GM18517 (cell line): ENCODE results near the gene ACSL1.
"Not testable (repeated sequence)": the region's sequence is repeated elsewhere in the genome, so short reads cannot be mapped to it uniquely, and the experiment has no call there.

Source experiments
- ATAC-seq: cut with Tn5 transposase; IDR thresholded peaks from one replicate; pipeline ENCODE4 v1.9.1; 2021; ENCODE audit warnings: mild to moderate bottlenecking, moderate library complexity; ENCODE audit not compliant: unreplicated experiment

The ACSL1 gene

DNA sequence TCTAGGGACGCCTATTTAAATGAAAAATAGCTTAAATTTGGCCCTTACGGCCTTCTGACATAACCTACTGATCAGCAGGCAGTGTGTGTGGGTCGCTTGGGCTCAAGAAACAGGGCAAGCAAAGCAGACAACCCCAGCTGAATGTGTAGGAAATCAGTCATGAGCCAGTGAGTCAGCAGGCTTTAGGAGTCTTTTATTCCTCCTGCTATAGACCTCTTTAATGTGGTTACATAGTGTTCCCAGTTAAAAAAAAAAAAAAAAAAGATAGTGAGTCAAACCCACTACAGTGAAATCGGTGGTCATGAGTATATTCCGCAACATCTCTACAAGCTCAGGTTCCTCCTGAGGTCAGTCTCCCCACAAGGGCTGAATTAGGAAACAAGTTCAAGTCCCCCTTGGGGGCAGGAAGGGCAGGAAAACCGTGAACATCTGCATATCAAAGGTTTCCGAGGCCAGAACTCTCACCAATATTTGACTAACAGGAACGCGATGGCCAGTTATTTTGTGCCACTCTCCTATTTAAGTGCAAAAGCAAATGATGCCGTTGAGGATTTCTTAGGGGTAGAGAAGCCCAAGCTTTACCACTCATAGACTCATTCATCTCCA is 32.7 kb downstream of the ACSL1 start:
- no peak for ATAC-seq

DNA sequence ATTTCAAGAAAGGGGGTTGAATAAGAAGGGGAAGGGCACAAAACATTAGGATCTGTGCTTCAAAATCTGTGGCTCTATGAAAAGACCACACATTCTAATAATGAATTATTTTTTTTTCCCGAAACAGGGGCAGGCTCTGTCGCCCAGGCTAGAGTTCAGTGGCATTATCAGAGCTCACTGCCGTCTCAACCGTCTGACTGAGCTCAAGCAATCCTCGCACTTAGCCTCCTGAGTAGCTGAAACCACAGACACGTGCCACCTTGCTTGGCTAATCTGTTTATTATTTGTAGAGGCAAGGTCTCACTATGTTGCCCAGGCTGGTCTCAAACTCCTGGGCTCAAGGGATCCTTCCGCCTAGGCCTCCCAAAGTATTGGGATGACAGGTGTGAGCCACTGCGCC is 33.4 kb downstream of the ACSL1 start:
- no peak for ATAC-seq

DNA sequence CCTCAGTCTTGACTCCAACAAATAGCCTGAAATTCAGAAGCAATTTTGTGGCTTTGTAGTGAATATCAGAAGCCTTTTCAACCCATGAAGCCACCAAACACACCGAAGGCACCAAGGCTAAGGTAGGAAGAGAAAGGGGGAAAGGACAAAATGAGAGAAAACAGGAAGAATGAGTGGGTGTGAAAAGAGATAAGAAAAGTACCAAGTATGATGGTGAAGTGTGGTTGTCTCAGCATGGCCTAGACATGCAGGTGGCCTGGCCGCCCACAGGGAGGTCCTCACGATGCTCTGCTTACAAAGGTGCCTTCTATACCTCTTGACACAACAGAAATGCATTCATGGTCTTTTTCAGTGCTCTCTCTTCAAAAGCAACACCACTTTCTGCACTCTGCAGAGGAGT is 34.9 kb downstream of the ACSL1 start:
- ATAC-seq = no peak

DNA sequence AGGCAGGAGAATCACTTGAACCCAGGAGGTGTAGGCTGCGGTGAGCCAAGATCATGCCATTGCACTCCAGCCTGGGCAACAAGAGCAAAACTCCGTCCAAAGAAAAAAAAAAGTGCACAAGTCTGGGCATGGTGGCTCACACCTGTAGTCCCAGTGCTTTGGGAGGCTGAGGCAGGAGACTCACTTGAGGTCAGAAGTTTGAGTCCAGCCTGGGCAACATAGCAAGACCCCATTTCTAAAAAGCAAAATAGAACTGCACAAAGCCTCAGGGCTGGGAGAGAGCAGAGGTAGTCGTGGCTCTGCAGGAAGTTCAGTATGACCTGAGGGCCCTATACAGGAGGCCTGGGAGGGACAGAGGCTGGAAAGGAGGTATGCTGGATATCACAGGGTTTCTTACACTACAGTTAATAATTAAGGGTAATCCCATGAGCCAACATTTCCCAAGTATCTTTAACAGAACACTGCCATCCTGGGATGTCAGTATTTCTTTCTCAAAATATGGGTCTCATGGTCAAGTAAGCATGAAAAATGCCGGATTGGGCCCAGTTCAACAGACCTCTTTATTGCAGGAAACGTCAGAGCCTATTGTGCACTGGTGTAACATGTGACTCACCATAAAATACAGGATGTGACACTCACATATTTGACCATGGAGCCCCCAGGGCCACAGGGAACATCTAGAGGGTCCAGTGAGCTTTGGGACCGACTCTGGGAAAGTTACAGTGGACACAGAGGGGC is 37.8 kb downstream of the ACSL1 start:
- no peak for ATAC-seq

DNA sequence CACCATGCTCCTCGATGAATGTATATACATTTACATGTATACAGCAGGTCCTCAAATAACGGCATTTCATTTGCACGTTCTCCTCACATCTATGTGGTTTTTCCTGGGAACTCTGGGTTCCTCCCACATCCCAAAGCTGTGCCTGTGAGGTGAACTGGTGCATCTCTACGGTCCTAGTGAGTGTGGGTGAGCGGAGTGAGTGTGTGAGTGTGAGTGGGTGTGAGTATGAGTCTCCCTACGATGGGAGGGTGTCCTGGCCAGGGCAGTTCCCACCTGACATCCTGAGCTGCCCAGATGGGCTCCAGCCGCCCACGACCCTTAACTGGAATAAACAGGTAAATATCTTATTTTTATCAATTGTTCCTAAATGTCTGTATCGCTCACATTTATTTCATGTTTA is 40.0 kb downstream of the ACSL1 start:
- no peak for ATAC-seq

DNA sequence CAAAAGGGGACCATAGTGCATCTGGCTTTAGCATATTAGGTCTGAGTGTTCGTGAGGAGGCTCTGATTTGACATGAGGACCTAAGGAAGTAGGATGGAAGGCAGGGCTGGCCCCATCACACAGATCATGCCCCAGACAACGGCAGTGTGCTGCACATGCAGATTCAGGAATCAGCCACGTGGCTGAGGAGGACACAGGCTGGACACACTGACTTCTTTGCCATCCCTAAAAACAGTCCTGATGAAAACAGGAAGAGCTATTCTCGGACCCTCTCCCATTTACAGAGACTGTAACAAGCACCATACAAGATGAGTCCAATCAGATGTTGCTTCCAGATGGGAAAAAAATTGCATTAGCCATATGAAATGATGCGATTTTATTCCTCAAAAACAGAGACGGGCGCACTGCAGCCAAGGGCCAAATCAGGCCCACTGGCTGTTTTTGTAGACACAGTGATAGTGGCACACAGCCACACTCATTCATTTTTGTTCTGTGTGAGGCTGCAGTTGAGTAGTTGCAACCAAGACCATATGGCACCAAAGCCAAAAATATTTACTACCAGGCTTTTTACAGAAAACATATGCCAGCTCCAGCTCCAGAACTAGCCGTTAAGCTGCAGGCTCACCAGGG is 41.0 kb downstream of the ACSL1 start:
- ATAC-seq = no peak

DNA sequence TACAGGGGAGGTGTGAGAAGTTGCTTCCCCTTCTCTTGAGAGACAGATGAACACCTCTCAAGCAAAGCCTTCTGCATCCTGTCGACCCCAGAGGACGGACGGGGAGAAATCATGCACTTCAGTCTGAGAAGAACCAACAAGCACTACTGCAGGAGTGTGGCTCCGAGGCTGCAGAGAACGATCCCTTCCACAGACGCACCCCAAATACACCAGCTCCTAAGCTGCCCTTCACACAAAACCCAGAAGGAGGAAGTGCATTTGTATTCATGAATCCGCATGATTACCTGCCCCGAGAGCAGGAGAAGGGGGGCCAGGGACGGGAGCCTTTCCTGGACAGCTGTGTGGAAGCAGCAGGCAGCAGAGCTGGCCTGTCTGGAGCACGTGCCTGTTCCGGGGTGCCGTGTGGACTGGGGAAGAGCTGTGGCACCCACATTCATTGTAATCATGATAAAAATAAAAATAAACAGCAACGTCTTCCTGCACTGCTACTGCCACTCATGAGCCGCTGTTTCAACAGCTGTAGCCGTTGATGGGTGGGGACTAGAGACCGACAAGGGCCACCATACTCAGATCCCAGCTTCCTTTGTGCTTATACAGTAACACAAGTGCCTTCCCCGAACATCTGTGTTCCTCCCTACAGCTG is 42.9 kb downstream of the ACSL1 start:
- no peak for ATAC-seq

DNA sequence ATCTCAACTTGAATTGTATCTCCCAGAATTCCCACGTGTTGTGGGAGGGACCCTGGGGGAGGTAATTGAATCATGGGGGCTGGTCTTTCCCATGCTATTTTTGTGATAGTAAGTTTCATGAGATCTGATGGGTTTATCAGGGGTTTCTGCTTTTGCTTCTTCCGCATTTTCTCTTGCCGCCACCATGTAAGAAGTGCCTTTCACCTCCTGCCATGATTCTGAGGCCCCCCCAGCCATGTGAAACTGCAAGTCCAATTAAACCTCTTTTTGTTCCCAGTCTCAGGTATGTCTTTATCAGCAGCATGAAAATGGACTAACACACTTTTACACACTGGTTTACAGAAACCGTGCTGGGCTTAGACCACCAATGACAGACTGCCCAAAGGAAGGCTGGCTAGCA is 46.6 kb downstream of the ACSL1 start:
- ATAC-seq = not testable (repeated sequence)

DNA sequence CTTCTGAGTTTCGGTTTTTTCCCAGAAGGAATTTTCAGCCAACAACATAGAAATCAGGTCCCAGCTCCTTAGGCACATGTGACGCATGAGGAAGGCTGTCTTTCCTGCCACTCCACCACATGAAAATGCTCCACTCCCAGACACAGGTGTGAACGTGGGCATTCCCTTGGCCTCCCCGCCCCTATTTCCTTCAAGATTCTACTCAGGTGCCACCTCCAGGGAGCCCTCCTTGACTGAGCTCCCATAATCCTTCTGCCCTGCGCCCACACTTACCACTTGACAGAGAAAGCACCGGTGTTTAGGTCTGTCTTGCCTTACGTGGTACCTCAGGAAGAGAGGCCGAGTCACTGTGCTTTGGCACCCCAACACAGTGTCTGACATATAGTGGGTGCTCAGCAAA is 47.4 kb downstream of the ACSL1 start:
- no peak for ATAC-seq

DNA sequence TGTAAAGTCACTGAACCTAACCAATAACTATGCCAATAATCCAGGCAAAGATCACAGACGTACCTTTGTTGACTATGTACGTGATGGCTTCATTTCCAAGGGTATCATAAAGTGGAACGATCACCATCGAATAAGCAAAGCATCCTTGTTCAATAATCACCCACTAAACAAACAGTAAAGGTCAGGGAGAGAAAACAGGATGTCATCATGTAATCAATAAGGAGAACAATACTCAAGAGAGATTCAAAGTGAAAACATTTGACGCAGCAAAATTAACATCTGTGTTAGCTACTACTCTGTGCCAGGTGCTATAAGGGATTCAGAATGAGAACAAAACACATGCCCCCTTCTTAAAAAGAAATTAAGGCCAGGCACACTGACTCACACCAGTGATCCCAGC is 48.9 kb downstream of the ACSL1 start:
- no peak for ATAC-seq

DNA sequence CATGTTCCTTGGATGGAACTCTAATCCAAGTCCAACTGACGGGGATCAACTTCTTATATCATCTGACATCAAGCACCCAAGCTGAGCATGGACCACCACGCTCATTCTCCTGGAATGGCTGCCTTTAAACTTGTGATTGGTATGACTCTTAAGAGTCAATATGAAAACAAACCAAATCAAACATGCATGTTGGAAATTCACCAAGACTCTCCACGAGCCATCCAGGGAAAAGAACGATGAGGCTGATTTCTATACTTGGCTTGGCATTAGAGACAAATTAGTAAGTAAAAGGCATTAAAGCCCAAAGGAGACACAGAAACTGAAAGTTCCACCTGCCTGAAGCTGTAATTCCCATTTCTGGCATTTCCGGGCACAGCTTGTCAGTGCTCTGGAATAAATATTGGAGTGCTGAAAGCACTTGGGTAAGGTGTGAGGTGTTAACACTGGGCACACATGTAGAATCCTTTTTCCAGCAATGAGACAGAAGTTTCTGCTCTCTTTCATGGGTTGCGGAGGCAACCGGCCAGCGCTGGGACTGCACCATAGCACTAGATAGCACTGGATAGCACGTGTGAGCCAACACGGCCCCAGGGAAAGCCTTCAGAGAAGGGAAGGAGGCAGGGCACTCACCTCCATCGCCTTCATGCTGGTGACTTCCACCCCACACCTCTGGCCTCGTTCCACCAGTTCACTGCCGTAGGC is 49.8 kb downstream of the ACSL1 start:
- no peak for ATAC-seq

DNA sequence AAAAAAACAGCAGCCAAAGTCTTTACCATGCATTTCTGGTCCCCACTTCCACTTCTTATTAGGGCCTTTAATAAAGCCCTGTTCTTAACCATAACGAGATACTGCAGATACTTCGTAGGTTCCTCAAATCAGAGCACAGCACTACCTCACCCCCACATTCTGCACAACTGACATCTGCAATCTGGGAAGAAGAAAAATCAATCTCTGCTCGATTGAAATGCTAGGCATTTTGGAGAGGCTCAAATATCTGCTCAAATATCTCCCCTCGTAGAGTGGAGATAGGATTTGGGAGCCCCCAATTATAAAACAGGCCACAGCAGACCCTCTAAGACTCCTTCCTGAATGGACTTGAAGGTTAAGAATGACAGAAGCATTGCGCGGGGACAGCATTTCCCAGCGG is 51.6 kb downstream of the ACSL1 start:
- ATAC-seq = no peak

DNA sequence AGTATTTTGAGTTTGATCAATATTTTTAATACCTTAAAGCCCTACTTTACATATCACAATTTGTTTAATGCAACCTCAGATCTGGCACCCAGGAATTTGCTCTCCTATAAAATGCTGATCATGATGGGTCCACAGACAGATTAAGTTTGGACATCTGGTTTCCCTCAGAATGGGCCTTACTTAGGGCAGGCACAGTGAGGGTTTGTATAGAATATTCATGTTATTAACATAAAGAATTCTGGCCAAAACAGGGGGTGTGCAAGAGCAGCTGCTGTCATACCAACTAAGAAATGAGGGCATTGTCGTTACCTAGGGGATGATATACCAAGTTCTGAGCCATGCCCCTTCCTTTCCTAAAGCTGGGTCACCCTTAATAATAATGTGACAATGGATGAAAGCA is 54.4 kb downstream of the ACSL1 start:
- no peak for ATAC-seq

DNA sequence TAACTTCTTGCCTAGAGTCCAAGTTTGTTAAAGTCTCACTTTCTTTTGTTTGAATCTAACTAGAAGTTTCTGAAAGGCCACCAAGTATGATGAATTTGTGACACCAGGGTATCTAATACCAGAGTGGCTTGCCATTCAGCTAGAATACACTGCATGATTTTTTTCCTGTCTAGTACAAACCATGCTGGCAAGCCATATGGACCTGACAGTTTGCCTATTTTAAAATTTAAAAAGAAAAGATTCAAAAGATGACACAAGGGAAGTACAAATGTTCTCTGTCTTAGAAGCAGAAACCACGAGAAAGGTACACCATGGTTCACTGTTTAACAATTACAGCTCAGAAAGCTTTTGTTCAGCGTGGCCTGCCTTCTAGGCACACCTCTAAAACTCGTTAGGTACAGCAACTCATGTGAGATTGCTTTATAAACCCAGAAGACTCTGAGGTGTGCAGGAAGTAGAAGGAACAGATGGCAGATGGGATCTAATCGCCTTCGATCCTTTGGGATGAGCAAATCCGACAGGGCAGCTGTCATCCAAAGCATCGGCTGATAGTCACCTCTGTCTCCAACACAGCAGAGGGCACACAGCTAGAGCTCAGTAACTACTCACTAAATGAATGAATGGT is 56.5 kb downstream of the ACSL1 start:
- ATAC-seq = no peak

DNA sequence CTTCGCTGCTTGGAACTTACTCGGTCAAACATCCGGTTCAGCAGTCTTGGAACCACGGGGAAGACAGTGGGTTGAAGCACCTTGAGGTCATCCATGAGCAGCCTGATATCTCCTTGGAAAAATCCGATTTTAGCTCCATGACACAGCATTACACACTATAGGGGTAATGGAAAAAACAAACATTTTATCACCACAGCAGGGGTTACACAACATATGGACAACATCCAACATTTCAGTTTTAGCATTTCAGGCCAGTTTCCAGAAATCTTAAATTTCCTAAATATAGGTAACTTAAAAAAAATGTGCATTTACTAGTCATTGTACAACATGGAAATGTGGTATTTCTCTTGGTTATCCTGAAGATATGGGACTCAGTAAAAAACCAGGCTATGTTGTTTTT is 57.5 kb downstream of the ACSL1 start:
- ATAC-seq = no peak

DNA sequence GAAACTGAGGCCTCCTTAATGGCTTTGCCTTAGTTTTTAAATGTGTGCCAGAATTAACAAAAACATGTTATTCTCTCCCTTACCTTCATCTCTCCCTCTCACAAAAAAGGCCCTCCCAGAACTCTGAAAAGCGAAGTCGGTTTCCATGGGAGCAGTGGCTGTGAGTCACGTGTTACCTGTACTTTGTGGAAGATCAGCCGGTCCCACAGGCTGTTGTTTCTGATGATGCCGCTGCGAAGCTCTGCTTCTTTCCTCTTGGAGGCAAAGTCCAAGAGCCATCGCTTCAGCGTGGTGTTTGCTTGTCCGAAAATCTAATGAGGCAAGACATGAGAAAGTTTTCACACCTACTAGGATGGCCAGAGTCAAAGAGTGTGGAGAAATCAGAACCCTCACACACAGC is 59.3 kb downstream of the ACSL1 start:
- no peak for ATAC-seq

DNA sequence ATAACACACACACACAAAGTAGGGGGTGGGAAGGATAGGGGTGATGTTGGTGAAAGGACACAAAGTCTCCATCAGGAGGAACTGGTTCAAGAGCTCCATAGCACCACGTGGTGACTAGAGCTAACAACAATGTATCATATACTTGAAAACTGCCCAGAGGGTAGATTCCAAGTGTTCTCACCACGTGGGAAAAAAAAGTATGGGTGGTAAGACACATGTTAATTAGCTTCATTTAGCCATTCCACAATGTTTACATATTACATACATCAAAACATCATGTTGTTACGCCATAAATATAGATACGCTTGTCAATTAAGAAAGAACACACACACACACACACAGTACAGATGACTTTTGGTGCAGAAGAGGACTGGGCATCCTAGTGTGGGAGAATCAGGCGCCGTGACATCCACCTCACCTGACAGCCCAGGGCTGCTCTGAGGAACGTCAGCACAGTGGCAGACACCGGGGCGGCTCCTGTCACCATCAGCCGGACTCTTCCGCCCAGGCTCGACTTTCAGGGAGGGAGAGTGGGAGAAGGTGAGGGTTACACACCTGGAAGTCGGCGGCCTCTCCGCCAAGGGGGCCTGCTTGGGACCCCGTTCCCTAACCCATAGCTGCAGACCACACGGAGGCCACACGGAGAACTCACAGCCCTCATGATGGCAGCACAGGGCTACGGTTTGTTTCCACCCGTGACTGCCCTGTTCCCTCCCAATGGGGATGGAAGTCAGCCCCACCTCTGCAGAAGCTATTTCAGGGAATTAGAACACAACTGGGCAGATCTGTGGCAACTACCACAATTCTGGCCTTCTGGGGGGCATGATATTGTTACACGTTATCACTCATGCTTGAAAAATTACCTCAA is 60.1 kb downstream of the ACSL1 start:
- ATAC-seq = no peak

DNA sequence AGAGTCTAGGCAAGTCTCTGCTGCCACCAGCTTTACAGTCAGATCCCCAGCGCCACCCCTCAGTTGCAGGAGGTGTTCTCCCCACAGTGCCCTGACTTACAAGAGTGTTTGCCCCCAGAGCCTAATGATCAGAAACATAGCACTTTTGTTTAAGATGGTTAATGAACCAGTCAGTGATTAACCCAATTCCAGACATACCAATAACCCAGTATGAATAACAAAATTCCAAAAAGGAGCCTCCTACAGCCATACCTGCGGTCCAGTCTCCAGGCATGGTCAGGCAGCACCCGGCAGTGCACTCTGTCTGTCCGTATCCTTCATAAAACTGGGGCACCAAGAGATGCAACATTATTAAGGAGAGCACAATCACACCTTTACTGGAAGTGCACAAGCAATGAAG is 61.2 kb downstream of the ACSL1 start:
- no peak for ATAC-seq

DNA sequence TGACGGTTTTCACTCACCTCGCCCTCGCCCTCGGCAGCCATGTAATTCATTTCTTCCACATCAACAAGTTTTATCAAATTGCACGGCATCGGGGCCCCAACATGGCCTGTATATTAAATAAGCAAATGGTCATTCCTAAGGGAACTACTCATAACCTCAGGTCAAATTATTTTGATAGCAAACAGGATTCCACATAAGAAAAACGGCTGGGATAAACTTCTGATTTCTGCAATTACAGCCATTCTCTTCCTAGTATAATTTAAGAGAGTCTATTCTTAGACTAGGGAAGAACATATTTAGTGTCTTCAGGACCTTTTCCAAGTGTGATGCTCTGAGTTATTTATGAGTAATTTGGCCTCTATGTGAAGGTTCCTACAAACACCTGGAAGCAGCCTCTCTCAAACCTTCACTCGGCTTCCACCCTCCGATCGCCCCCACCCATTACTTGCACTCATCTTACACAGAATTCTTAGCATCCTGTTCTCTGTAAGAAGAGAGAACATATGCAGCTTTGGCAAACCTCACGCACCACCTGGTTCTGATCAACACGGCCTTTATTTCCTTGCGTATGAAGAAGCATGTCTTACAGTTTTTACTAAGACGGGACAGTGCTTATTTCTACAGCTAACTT is 62.5 kb downstream of the ACSL1 start:
- ATAC-seq = no peak

DNA sequence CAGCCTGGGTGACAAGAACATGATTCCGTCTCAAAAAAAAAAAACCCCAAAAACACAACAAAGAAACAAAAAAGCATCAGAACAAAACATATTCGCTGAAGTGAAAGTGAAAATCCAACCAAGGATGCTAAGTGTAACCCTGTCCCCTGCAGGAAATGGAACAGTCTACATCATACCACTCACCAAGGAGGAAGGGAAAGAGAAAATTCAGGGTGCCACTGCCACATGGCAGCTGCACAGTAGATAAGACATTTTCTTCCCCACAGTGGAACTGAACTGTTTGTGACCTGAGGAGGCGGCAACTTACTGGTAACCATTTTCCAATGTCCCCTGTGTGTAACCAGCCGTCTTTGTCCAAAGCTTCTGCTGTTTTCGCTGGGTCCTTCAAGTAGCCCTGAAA is 63.7 kb downstream of the ACSL1 start:
- peak; percentile 92 for ATAC-seq
